22Rv1 (cell line): ENCODE measurements around the gene PIK3R5.

Experiments
- H3K27ac ChIP-seq: fragments of 450-650 bp; 2 replicates; pipeline ENCODE4 v1.5.1; 2017
- CTCF ChIP-seq: fragments of 450-650 bp; IDR thresholded peaks from 2 replicates; pipeline ENCODE4 v1.5.1; 2017; ENCODE audit warnings: mild to moderate bottlenecking
- ZFX ChIP-seq: fragments of 450-650 bp; IDR thresholded peaks from 2 replicates; pipeline ENCODE4 v1.6.1; 2017; ENCODE audit warnings: antibody characterized with exemption, borderline replicate concordance

The PIK3R5 gene

GRCh38 chr17:8922928-8923327, 42.6 kb downstream of the PIK3R5 start:
- no peak overlapping the region for H3K27ac ChIP-seq
- no peak for TF ChIP-seq CTCF
- TF ChIP-seq ZFX = no peak

- no peak for TF ChIP-seq ZFX
- no peak for TF ChIP-seq CTCF
- no peak overlapping the region for H3K27ac ChIP-seq
Measured at GRCh38 chr17:8922451-8922850, 43.1 kb downstream of the PIK3R5 start.

- H3K27ac ChIP-seq = no peak overlapping the region
- no peak for TF ChIP-seq ZFX
- no peak for TF ChIP-seq CTCF
Measured at GRCh38 chr17:8921147-8921546, 44.4 kb downstream of the PIK3R5 start.

GRCh38 chr17:8918807-8919465, 46.6 kb downstream of the PIK3R5 start:
- TF ChIP-seq CTCF = no peak
- no peak for TF ChIP-seq ZFX
- H3K27ac ChIP-seq = no peak overlapping the region

- TF ChIP-seq ZFX = no peak
- TF ChIP-seq CTCF = no peak
- H3K27ac ChIP-seq = no peak overlapping the region
Measured at GRCh38 chr17:8916466-8916865, 49.0 kb downstream of the PIK3R5 start.

- TF ChIP-seq CTCF (no peak), ZFX (no peak)
- no peak overlapping the region for H3K27ac ChIP-seq
Measured at GRCh38 chr17:8914554-8914953, 51.0 kb downstream of the PIK3R5 start.

GRCh38 chr17:8913879-8914278, 51.6 kb downstream of the PIK3R5 start:
- TF ChIP-seq ZFX = no peak
- TF ChIP-seq CTCF = no peak
- no peak overlapping the region for H3K27ac ChIP-seq
